H1 (cell line): Measurements from ENCODE around the gene ELP5. TPM values are rescaled to one million over a fixed set of nuclear protein-coding genes. Genes with fewer than 3 reads are reported as not detected.

ENCODE experiments used
- CTCF ChIA-PET: fragments of 300-600 bp; sonication (Branson Sonifier 250); formaldehyde crosslinking; loops from one replicate; lab custom pipeline; 2021; ENCODE audit not compliant: partially characterized antibody; lab: Charles Lee
- POLR2A ChIA-PET: fragments of 300-600 bp; sonication (Branson Sonifier 250); formaldehyde crosslinking; loops from one replicate; lab custom pipeline; 2021; ENCODE audit warnings: inconsistent platforms; ENCODE audit not compliant: partially characterized antibody; lab: Charles Lee
- DNase-seq, 2 experiments: peaks; one replicate each; pipeline versions ENCODE4 v3.0.0 to v3.0.0-alpha.2; 2010 to 2022; ENCODE audit warnings: low spot score in 2 of 2, low read depth in 1 of 2, mixed read lengths in 1 of 2
- FAIRE-seq: peaks from 2 replicates; lab custom pipeline; 2011; peaks lifted over from hg19 to GRCh38; lab: Jason Lieb, UNC
- H2AFZ ChIP-seq: 2 replicates; pipeline ENCODE4 v1.8.1; 2012; ENCODE audit warnings: low read length, inconsistent platforms
- H2AK5ac ChIP-seq: 2 replicates; pipeline ENCODE4 v1.6.1; 2013; ENCODE audit warnings: low read depth, low read length
- H2BK120ac ChIP-seq: replicated peaks from 2 replicates; pipeline ENCODE3; 2013; ENCODE audit warnings: low read depth, low read length, inconsistent platforms
- H2BK12ac ChIP-seq: 2 replicates; pipeline ENCODE4 v1.6.1; 2013; ENCODE audit warnings: low read depth, low read length
- H2BK15ac ChIP-seq: 2 replicates; pipeline ENCODE4 v1.6.1; 2013; ENCODE audit warnings: low read length
- H2BK20ac ChIP-seq: 2 replicates; pipeline ENCODE4 v1.6.1; 2013; ENCODE audit warnings: low read length
- H2BK5ac ChIP-seq: 2 replicates; pipeline ENCODE4 v1.6.1; 2013; ENCODE audit warnings: low read depth, low read length
- H3K14ac ChIP-seq: 2 replicates; pipeline ENCODE4 v1.6.1; 2013; ENCODE audit warnings: inconsistent platforms; ENCODE audit not compliant: insufficient read length
- H3K18ac ChIP-seq: 2 replicates; pipeline ENCODE4 v1.6.1; 2013; ENCODE audit warnings: low read length; ENCODE audit errors: extremely low read depth
- H3K23ac ChIP-seq: 2 replicates; pipeline ENCODE4 v1.6.1; 2013; ENCODE audit warnings: inconsistent platforms; ENCODE audit not compliant: insufficient read length
- H3K23me2 ChIP-seq: 2 replicates; pipeline ENCODE4 v1.6.1; 2013; ENCODE audit warnings: low read depth, low read length
- H3K27ac ChIP-seq: 2 replicates; pipeline ENCODE4 v1.6.1; 2011; ENCODE audit warnings: low read depth, low read length, inconsistent platforms
- H3K27me3 ChIP-seq, 4 experiments: replicated peaks in 1 of 4; 1 replicate in 1 of 4; 2 replicates in 3 of 4; pipeline versions ENCODE4 v1.6.1 to v1.8.1; 2011 to 2013; ENCODE audit warnings: low read length in 3 of 4, mild to moderate bottlenecking in 3 of 4, inconsistent platforms in 2 of 4, mixed read lengths in 2 of 4, moderate library complexity in 1 of 4; ENCODE audit not compliant: control insufficient read depth in 3 of 4, insufficient read depth in 3 of 4; ENCODE audit errors: extremely low read depth in 1 of 4
- H3K36me3 ChIP-seq, 4 experiments: 2 replicates each; pipeline versions ENCODE4 v1.6.1 to v1.8.1; 2011 to 2013; ENCODE audit warnings: mild to moderate bottlenecking in 4 of 4, low read length in 3 of 4, moderate library complexity in 2 of 4, control low read depth in 1 of 4, inconsistent platforms in 1 of 4; ENCODE audit not compliant: insufficient read depth in 4 of 4, control insufficient read depth in 2 of 4
- H3K4ac ChIP-seq: replicated peaks from 2 replicates; pipeline ENCODE3; 2013; ENCODE audit warnings: low read length, low read depth, mixed read lengths, inconsistent platforms; ENCODE audit not compliant: insufficient read length
- H3K4me1 ChIP-seq, 4 experiments: replicated peaks in 1 of 4; 1 replicate in 1 of 4; 2 replicates in 3 of 4; pipeline versions ENCODE4 v1.6.1 to v1.8.1; 2011 to 2013; ENCODE audit warnings: low read length in 3 of 4, inconsistent platforms in 2 of 4, mixed read lengths in 1 of 4; ENCODE audit not compliant: insufficient read depth in 4 of 4, control insufficient read depth in 3 of 4
- H3K4me2 ChIP-seq, 2 experiments: 2 replicates each; pipeline versions ENCODE4 v1.6.1 to v1.8.1; 2011 to 2013; ENCODE audit warnings: low read depth in 2 of 2, low read length in 2 of 2, control low read depth in 1 of 2, inconsistent platforms in 1 of 2, mild to moderate bottlenecking in 1 of 2; ENCODE audit not compliant: insufficient read depth in 1 of 2
- H3K4me3 ChIP-seq, 4 experiments: fragments of 200-600, 300-600 bp in 1 of 4; sonication (generic), shearing (Covaris generic), sonication (Bioruptor Twin) in 1 of 4; 2 replicates each; pipeline versions ENCODE4 v1.5.1 to v1.8.1; 2011 to 2016; ENCODE audit warnings: low read length in 4 of 4, low read depth in 3 of 4, control low read depth in 2 of 4, inconsistent platforms in 2 of 4, mild to moderate bottlenecking in 2 of 4, mixed read lengths in 1 of 4, moderate library complexity in 1 of 4; ENCODE audit not compliant: insufficient read depth in 2 of 4; ENCODE audit errors: extremely low read depth in 1 of 4
- H3K56ac ChIP-seq: replicated peaks from 2 replicates; pipeline ENCODE3; 2013; ENCODE audit warnings: low read depth, mild to moderate bottlenecking, mixed read lengths, low read length, inconsistent platforms; ENCODE audit not compliant: insufficient read length
- H3K79me1 ChIP-seq: 2 replicates; pipeline ENCODE4 v1.6.1; 2013; ENCODE audit warnings: low read depth, low read length, control low read depth
- H3K79me2 ChIP-seq, 2 experiments: 2 replicates each; pipeline versions ENCODE4 v1.6.1 to v1.8.1; 2012 to 2013; ENCODE audit warnings: low read length in 2 of 2, mild to moderate bottlenecking in 2 of 2, inconsistent platforms in 1 of 2; ENCODE audit not compliant: insufficient read depth in 2 of 2, control insufficient read depth in 1 of 2
- H3K9ac ChIP-seq, 4 experiments: replicated peaks in 1 of 4; 1 replicate in 1 of 4; 2 replicates in 3 of 4; pipeline versions ENCODE4 v1.6.1 to v1.8.1; 2011 to 2013; ENCODE audit warnings: low read depth in 3 of 4, low read length in 3 of 4, control low read depth in 2 of 4, mild to moderate bottlenecking in 2 of 4, moderate library complexity in 2 of 4, inconsistent platforms in 1 of 4; ENCODE audit errors: extremely low read depth in 1 of 4
- H3K9me3 ChIP-seq, 2 experiments: 2 replicates each; pipeline versions ENCODE4 v1.6.1 to v1.8.1; 2012 to 2013; ENCODE audit warnings: mild to moderate bottlenecking in 2 of 2, moderate library complexity in 2 of 2, control low read depth in 1 of 2, inconsistent platforms in 1 of 2, low read depth in 1 of 2, low read length in 1 of 2, mixed read lengths in 1 of 2; ENCODE audit not compliant: insufficient read depth in 2 of 2
- H4K20me1 ChIP-seq, 2 experiments: replicated peaks in 1 of 2; 2 replicates each; pipeline versions ENCODE3 to v1.8.1; 2011 to 2013; ENCODE audit warnings: inconsistent platforms in 2 of 2, low read length in 2 of 2, mild to moderate bottlenecking in 1 of 2; ENCODE audit not compliant: insufficient read depth in 2 of 2, control insufficient read depth in 1 of 2
- H4K5ac ChIP-seq: 2 replicates; pipeline ENCODE4 v1.6.1; 2013; ENCODE audit warnings: low read length, low read depth, mixed read lengths, inconsistent platforms; ENCODE audit not compliant: insufficient read length
- H4K8ac ChIP-seq: 2 replicates; pipeline ENCODE4 v1.8.0; 2013; ENCODE audit warnings: mild to moderate bottlenecking, moderate library complexity, low read length, inconsistent platforms; ENCODE audit not compliant: insufficient read depth; ENCODE audit errors: extremely low read depth
- H4K91ac ChIP-seq: replicated peaks from 2 replicates; pipeline ENCODE3; 2013; ENCODE audit warnings: low read length, mixed read lengths, inconsistent platforms; ENCODE audit not compliant: insufficient read length
- CBX8 ChIP-seq: fragments of 300-800, 300-1000 bp; sonication (generic); IDR thresholded peaks from 2 replicates; pipeline ENCODE4 v1.7.1; 2016; ENCODE audit warnings: low read depth, low read length, borderline replicate concordance
- CHD1 ChIP-seq: IDR thresholded peaks from 2 replicates; pipeline ENCODE4 v1.6.1; 2012; ENCODE audit warnings: low read depth, low read length, improper control_type of control experiment
- CHD2 ChIP-seq: IDR thresholded peaks from 2 replicates; pipeline ENCODE4 v1.6.1; 2012; ENCODE audit warnings: low read length, improper control_type of control experiment
- NANOG ChIP-seq: IDR thresholded peaks from 2 replicates; pipeline ENCODE4 v1.6.1; 2011; ENCODE audit warnings: low read length, low read depth, mild to moderate bottlenecking, inconsistent platforms; ENCODE audit not compliant: insufficient read depth, poor library complexity, severe bottlenecking
- POLR2AphosphoS5 ChIP-seq: IDR thresholded peaks from 2 replicates; pipeline ENCODE4 v1.6.1; 2011; ENCODE audit warnings: low read depth, low read length
- RAD21 ChIP-seq, 2 experiments: IDR thresholded peaks in 1 of 2; conservative IDR thresholded peaks in 1 of 2; 2 replicates each; pipeline ENCODE4 v1.6.1; 2011; ENCODE audit warnings: low read depth in 2 of 2, low read length in 2 of 2, improper control_type of control experiment in 1 of 2, inconsistent platforms in 1 of 2, mild to moderate bottlenecking in 1 of 2, moderate library complexity in 1 of 2
- RBBP5 ChIP-seq: IDR thresholded peaks from 2 replicates; pipeline ENCODE4 v1.7.1; 2012; ENCODE audit warnings: low read depth, mild to moderate bottlenecking, inconsistent platforms, low read length, moderate library complexity, borderline replicate concordance
- RFX5 ChIP-seq: IDR thresholded peaks from 2 replicates; pipeline ENCODE4 v1.6.1; 2011; ENCODE audit warnings: low read depth, low read length, improper control_type of control experiment, borderline replicate concordance
- SRF ChIP-seq: IDR thresholded peaks from 2 replicates; pipeline ENCODE4 v1.6.1; 2011; ENCODE audit warnings: mild to moderate bottlenecking, low read depth, low read length, moderate library complexity
- TCF12 ChIP-seq: IDR thresholded peaks from 2 replicates; pipeline ENCODE4 v1.6.1; 2011; ENCODE audit warnings: low read depth, mild to moderate bottlenecking, low read length
- WGBS, 2 experiments: shearing (Covaris generic) in 1 of 2; methylation state at CpG; one replicate each; pipeline versions ENCODE4 v1.1.6 to v1.1.7; 2013 to 2015; ENCODE audit warnings: low lambda C conversion rate in 2 of 2, mixed read lengths in 2 of 2, inconsistent platforms in 1 of 2, low coverage in 1 of 2, missing lambda C conversion rate in 1 of 2; ENCODE audit not compliant: insufficient replicate concordance in 2 of 2, insufficient coverage in 1 of 2, insufficient read length in 1 of 2; ENCODE audit errors: extremely low coverage in 1 of 2, missing lambda C conversion rate in 1 of 2; 5-methylcytosine and 5-hydroxymethylcytosine counted together
- polyA plus RNA-seq, 7 experiments: library from polyadenylated mRNA; depleted of rRNA in 3 of 7; stranded (reverse) in 5 of 7; unstranded in 2 of 7; fragments of >200 nt in 5 of 7; fragments of 200-250 nt in 2 of 7; gene quantifications; 1 replicate in 5 of 7; 2 replicates in 1 of 7; 4 replicates in 1 of 7; pipeline versions ENCODE4 v1.2.1 to v1.2.3, GENCODE V29; 2011 to 2013; ENCODE audit warnings: missing spikeins in 2 of 7, mixed read lengths in 2 of 7
- total RNA-seq: library from RNA; stranded (reverse); fragmentation: NEBNext Ultra II Directional; extraction: Animal tissue kit (Norgen Biotek cat#: 25700); gene quantifications from 2 replicates; pipeline ENCODE4 v1.2.1, GENCODE V29; 2021
- TF ChIP-seq, protein P1 (sequence below), 3 experiments: IDR thresholded peaks; 1 replicate in 2 of 3; 2 replicates in 1 of 3; pipeline versions ENCODE4 v1.5.1 to v1.6.1; 2011; ENCODE audit warnings: low read length in 3 of 3, mild to moderate bottlenecking in 3 of 3, inconsistent platforms in 2 of 3, low read depth in 1 of 3, moderate library complexity in 1 of 3; ENCODE audit not compliant: insufficient read depth in 1 of 3; ENCODE audit errors: control extremely low read depth in 1 of 3

Gene ELP5
- total and polyA plus RNA-seq, 2 of the 8 experiments (the other 6 are each of a cell fraction or from before 2014, with no cell fraction given) = 75.4 to 107 TPM

DNA sequence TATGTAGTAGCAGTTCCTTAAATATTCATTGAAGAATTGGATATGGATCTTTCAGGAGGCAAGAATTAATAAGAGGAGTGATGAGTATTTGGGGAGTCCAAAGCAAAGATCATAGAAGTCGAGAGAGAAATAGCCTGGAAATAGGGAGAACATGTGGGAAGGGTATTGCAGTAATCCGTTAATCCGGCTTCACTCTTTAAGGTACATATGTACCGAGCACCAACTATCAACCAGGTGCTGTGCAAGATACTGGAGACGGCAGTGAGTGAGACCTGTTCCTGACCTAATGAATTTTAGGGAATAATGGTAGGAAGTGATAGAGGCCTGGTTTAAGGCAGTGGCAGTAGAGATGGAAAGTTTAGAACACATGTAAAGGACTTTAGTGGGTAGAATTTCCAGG lies 1.1 kb downstream of the ELP5 start:
- Histone ChIP-seq H3K79me2 (peaks cover 23 to 41% of the 10 kb centered on the region in 2 experiments), H2AFZ (no peak overlapping the region), H2BK120ac (no peak overlapping the region), H3K14ac (no peak overlapping the region), H3K4me1 (peaks cover 0 to 9% (median 4%) of the 10 kb centered on the region in 4 experiments; a peak in 6 of 7 replicates), H3K18ac (no peak overlapping the region), H3K36me3 (peaks cover 2 to 19% (median 10%) of the 10 kb centered on the region in 4 experiments; a peak in 6 of 8 replicates), H3K4ac (no peak overlapping the region), H3K27ac (0 out of 2 replicates have a peak overlapping the region, but pooled peaks have one; percentile 97), H2BK15ac (no peak overlapping the region), H3K4me3 (peak overlapping the region; percentile 58 to 84 (median 79)), H2BK20ac (no peak overlapping the region), H4K8ac (no peak overlapping the region), H3K4me2 (peak overlapping the region; percentile 79 to 89), H2BK5ac (no peak overlapping the region), H3K23me2 (peaks cover 7% of the 10 kb centered on the region), H4K20me1 (peaks cover 4 to 11% of the 10 kb centered on the region in 2 experiments), H3K79me1 (peaks cover 16% of the 10 kb centered on the region), H2AK5ac (no peak overlapping the region), H3K27me3 (no peaks in the 10 kb centered on the region), H4K91ac (no peak overlapping the region), H3K23ac (no peak overlapping the region), H3K9ac (peak overlapping the region in 3 of 4 experiments; percentile 58 to 90 (median 89); a peak in 6 of 7 replicates), H3K9me3 (no peaks in the 10 kb centered on the region), H4K5ac (no peak overlapping the region), H2BK12ac (no peak overlapping the region), H3K56ac (no peak overlapping the region)
- TF ChIP-seq POLR2AphosphoS5 (no peak; the same call in 1 of the 2 replicates), RAD21 (IDR thresholded peaks at IDR 0.05 in 1 of 2, conservative IDR thresholded peaks at IDR 0.05 in 1 of 2; ENCODE audit: low read depth in 2 of 2, low read length in 2 of 2) (no peak), RFX5 (no peak), CHD2 (no peak), NANOG (no peak), TCF12 (no peak), SRF (no peak), CHD1 (no peak), CBX8 (no peak), RBBP5 (no peak)
- TF ChIP-seq, protein P1, sequence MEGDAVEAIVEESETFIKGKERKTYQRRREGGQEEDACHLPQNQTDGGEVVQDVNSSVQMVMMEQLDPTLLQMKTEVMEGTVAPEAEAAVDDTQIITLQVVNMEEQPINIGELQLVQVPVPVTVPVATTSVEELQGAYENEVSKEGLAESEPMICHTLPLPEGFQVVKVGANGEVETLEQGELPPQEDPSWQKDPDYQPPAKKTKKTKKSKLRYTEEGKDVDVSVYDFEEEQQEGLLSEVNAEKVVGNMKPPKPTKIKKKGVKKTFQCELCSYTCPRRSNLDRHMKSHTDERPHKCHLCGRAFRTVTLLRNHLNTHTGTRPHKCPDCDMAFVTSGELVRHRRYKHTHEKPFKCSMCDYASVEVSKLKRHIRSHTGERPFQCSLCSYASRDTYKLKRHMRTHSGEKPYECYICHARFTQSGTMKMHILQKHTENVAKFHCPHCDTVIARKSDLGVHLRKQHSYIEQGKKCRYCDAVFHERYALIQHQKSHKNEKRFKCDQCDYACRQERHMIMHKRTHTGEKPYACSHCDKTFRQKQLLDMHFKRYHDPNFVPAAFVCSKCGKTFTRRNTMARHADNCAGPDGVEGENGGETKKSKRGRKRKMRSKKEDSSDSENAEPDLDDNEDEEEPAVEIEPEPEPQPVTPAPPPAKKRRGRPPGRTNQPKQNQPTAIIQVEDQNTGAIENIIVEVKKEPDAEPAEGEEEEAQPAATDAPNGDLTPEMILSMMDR (IDR thresholded peaks at IDR 0.05; ENCODE audit: control extremely low read depth in 1 of 3, insufficient read depth in 1 of 3, low read depth in 1 of 3, low read length in 3 of 3) = no peak
- POLR2A ChIA-PET = interaction anchor here (5.4 kb wide), 1 partner anchor 8 kb away, joined by 80 read pairs; the partner anchor contains the start of gene CLDN7
- DNase-seq = no peak
- FAIRE-seq = no peak
- CTCF ChIA-PET = no interaction called here
- 83% methylated on average over 5 of the region's 5 CpGs; no CpG with 5 or more reads in 1 of the 2 experiments for WGBS, 2 experiments
